Fibroblast of lung (primary cell): ENCODE measurements around the gene ZNF480. TPM values are rescaled to one million over a fixed set of nuclear protein-coding genes. Genes with fewer than 3 reads are reported as not detected.

Source experiments
- DNase-seq, 2 donors: peaks; one replicate each; pipeline versions ENCODE4 v3.0.0 to v3.0.0-alpha.2; 2010; ENCODE audit warnings: low read depth in 2 of 2
- H2AFZ ChIP-seq: 2 replicates; pipeline ENCODE4 v1.5.1; 2012; ENCODE audit warnings: low read length, control low read depth, inconsistent platforms
- H3K27ac ChIP-seq: 2 replicates; pipeline ENCODE4 v1.5.1; 2011; ENCODE audit warnings: low read length, control low read depth; ENCODE audit not compliant: insufficient read depth
- H3K27me3 ChIP-seq: 2 replicates; pipeline ENCODE4 v1.5.1; 2011; ENCODE audit warnings: mild to moderate bottlenecking, low read length; ENCODE audit not compliant: control insufficient read depth, insufficient read depth
- H3K36me3 ChIP-seq: 2 replicates; pipeline ENCODE4 v1.5.1; 2011; ENCODE audit warnings: low read length; ENCODE audit not compliant: control insufficient read depth, insufficient read depth
- H3K4me1 ChIP-seq: 2 replicates; pipeline ENCODE4 v1.5.1; 2011; ENCODE audit warnings: low read length; ENCODE audit not compliant: control insufficient read depth, insufficient read depth; ENCODE audit errors: extremely low read depth
- H3K4me2 ChIP-seq: 2 replicates; pipeline ENCODE4 v1.5.1; 2011; ENCODE audit warnings: low read length, control low read depth; ENCODE audit not compliant: insufficient read depth; ENCODE audit errors: extremely low read depth
- H3K4me3 ChIP-seq, 4 experiments: fragments of 200-600 bp in 1 of 4; sonication (generic) in 1 of 4; replicated peaks in 1 of 4; 2 replicates each; pipeline ENCODE4 v1.5.1; 2011 to 2016; ENCODE audit warnings: low read length in 4 of 4, low read depth in 3 of 4, mild to moderate bottlenecking in 3 of 4, control low read depth in 2 of 4, inconsistent platforms in 1 of 4, mixed read lengths in 1 of 4; ENCODE audit not compliant: insufficient read depth in 1 of 4; ENCODE audit errors: control extremely low read depth in 1 of 4
- H3K79me2 ChIP-seq: 2 replicates; pipeline ENCODE4 v1.5.1; 2012; ENCODE audit warnings: mild to moderate bottlenecking, low read length, inconsistent platforms; ENCODE audit not compliant: control insufficient read depth, insufficient read depth
- H3K9ac ChIP-seq: 2 replicates; pipeline ENCODE4 v1.5.1; 2011; ENCODE audit warnings: mild to moderate bottlenecking, low read length, control low read depth; ENCODE audit not compliant: insufficient read depth
- H3K9me3 ChIP-seq: 2 replicates; pipeline ENCODE4 v1.5.1; 2012; ENCODE audit warnings: low read depth, low read length; ENCODE audit not compliant: control insufficient read depth, insufficient read depth
- H4K20me1 ChIP-seq: 2 replicates; pipeline ENCODE4 v1.5.1; 2011; ENCODE audit warnings: low read length; ENCODE audit not compliant: control insufficient read depth, insufficient read depth; ENCODE audit errors: extremely low read depth
- CTCF ChIP-seq, 2 donors: IDR thresholded peaks in 1 of 2; conservative IDR thresholded peaks in 1 of 2; 1 replicate in 1 of 2; 2 replicates in 1 of 2; pipeline ENCODE4 v1.5.1; 2011 to 2012; ENCODE audit warnings: low read length in 2 of 2, control low read depth in 1 of 2, inconsistent platforms in 1 of 2, low read depth in 1 of 2, mild to moderate bottlenecking in 1 of 2
- EZH2 ChIP-seq: IDR thresholded peaks from 2 replicates; pipeline ENCODE4 v1.5.1; 2012; ENCODE audit warnings: low read length, control low read depth, mild to moderate bottlenecking; ENCODE audit errors: missing control alignments
- polyA minus RNA-seq: library from RNA; depleted of rRNA, polyadenylated mRNA; stranded (reverse); fragments of >200 nt; gene quantifications from 2 replicates; pipeline ENCODE4 v1.2.3, GENCODE V29; 2011; ENCODE audit warnings: low replicate concordance
- polyA plus RNA-seq, 2 donors: library from polyadenylated mRNA; depleted of rRNA in 1 of 2; stranded (reverse) in 1 of 2; unstranded in 1 of 2; fragments of >200 nt; gene quantifications; 2 replicates each; pipeline ENCODE4 v1.2.1, GENCODE V29; 2011 to 2012; ENCODE audit warnings: missing spikeins in 1 of 2
- total RNA-seq: library from RNA; depleted of rRNA; stranded (reverse); fragments of >200 nt; gene quantifications from 2 replicates; pipeline ENCODE4 v1.2.1, GENCODE V29; 2014

The ZNF480 gene
- 4.9 and 5.9 TPM in 2 replicates for total RNA-seq
- 7.6 and 7.7 TPM in 2 replicates for polyA plus RNA-seq
- 6.7 and 9.8 TPM in 2 replicates for polyA plus RNA-seq (2012)
- polyA minus RNA-seq, result 0.63 and 1.2 TPM in 2 replicates

GRCh38 chr19:52296773-52297600, at the start of gene ZNF480:
ZNF480 (plus strand) TSS chr19:52297169; CDS start chr19:52300413, 3,244 bp downstream.
- Histone ChIP-seq H3K4me1 (no peaks in the 10 kb centered on the region), H3K4me3 (peak within 1 kb of the TSS; percentile 77 to 100 (median 94)), H3K36me3 (peaks cover 2% of the 10 kb centered on the region), H3K9me3 (no peaks in the 10 kb centered on the region), H3K9ac (peak within 1 kb of the TSS; percentile 92), H3K27me3 (no peaks in the 10 kb centered on the region), H3K27ac (peak within 1 kb of the TSS; percentile 98), H3K79me2 (peaks cover 7% of the 10 kb centered on the region), H3K4me2 (peak within 1 kb of the TSS; percentile 91), H2AFZ (peak within 1 kb of the TSS; percentile 89), H4K20me1 (no peaks in the 10 kb centered on the region)
- peak; percentile 78 to 80 for DNase-seq
- TF ChIP-seq CTCF (conservative IDR thresholded peaks at IDR 0.05 in 1 of 2, IDR thresholded peaks at IDR 0.05 in 1 of 2; ENCODE audit: low read depth in 1 of 2, low read length in 2 of 2) (peak in 1 of 2 donors; percentile 30), EZH2 (no peak)

- no peaks in the 10 kb centered on the region for H3K36me3 ChIP-seq
- DNase-seq, result peak; percentile 30 to 47
These were observed 48.7 kb upstream of the ZNF480 start for GRCh38 chr19:52248241-52248640.

More at GRCh38 chr19:52248241-52248640, 48.7 kb upstream of the ZNF480 start:
- TF ChIP-seq EZH2 (no peak), CTCF (conservative IDR thresholded peaks at IDR 0.05 in 1 of 2, IDR thresholded peaks at IDR 0.05 in 1 of 2; ENCODE audit: low read depth in 1 of 2, low read length in 2 of 2) (peak; percentile 34 to 42)
- no peaks in the 10 kb centered on the region for H3K9me3 ChIP-seq
- no peak overlapping the region for H3K4me2 ChIP-seq
- no peaks in the 10 kb centered on the region for H3K79me2 ChIP-seq
- no peak overlapping the region for H2AFZ ChIP-seq
- no peaks in the 10 kb centered on the region for H4K20me1 ChIP-seq
- no peaks in the 10 kb centered on the region for H3K4me1 ChIP-seq
- H3K9ac ChIP-seq, result no peak overlapping the region
- no peaks in the 10 kb centered on the region for H3K27me3 ChIP-seq
- no peak overlapping the region for H3K27ac ChIP-seq
- no peak overlapping the region for H3K4me3 ChIP-seq
